Neural crest cell (in vitro differentiated cells): ENCODE measurements around the gene SCYGR1. TPM values are rescaled to one million over a fixed set of nuclear protein-coding genes. Genes with fewer than 3 reads are reported as not detected.

Experiments used
- DNase-seq: peaks from one replicate; pipeline ENCODE4 v3.0.0; 2021; ENCODE audit warnings: low read depth, mixed read lengths, low spot score
- H3K27ac Mint-ChIP-seq: one replicate; pipeline ENCODE4 v1.8.0; 2021; ENCODE audit warnings: mild to moderate bottlenecking, mixed read lengths; ENCODE audit not compliant: unreplicated experiment
- H3K27me3 Mint-ChIP-seq: 2 replicates; pipeline ENCODE4 v1.8.0; 2021; ENCODE audit warnings: low read depth, mild to moderate bottlenecking, mixed read lengths
- H3K36me3 Mint-ChIP-seq: 2 replicates; pipeline ENCODE4 v1.8.0; 2021; ENCODE audit warnings: low read depth, mild to moderate bottlenecking, mixed read lengths
- H3K4me1 Mint-ChIP-seq: 2 replicates; pipeline ENCODE4 v1.8.0; 2021; ENCODE audit warnings: mixed read lengths
- H3K4me3 Mint-ChIP-seq: one replicate; pipeline ENCODE4 v1.8.0; 2021; ENCODE audit warnings: mild to moderate bottlenecking, mixed read lengths
- H3K9me3 Mint-ChIP-seq: 2 replicates; pipeline ENCODE4 v1.8.0; 2021; ENCODE audit warnings: mixed read lengths
- CTCF ChIP-seq: fragments of 200-600 bp; sonication (generic); conservative IDR thresholded peaks from 2 replicates; pipeline ENCODE4 v1.5.0; 2021; ENCODE audit warnings: antibody characterized with exemption, mild to moderate bottlenecking
- total RNA-seq: library from RNA; stranded (reverse); gene quantifications from 2 replicates; pipeline ENCODE4 v1.2.1, GENCODE V29; 2021

SCYGR1 gene
- total RNA-seq, 1 donor from 2014 or later, result not detected

GRCh38 chr2:227344231-227344630 lies 43.5 kb downstream of the SCYGR1 start:
- TF ChIP-seq CTCF, result no peak
- Mint-ChIP-seq H3K9me3 (no peaks in the 10 kb centered on the region), H3K27me3 (no peaks in the 10 kb centered on the region), H3K4me1 (no peaks in the 10 kb centered on the region), H3K27ac (no peak overlapping the region), H3K36me3 (peaks cover 4% of the 10 kb centered on the region), H3K4me3 (no peak overlapping the region)
- no peak for DNase-seq

- H3K36me3 Mint-ChIP-seq, result peaks cover 9% of the 10 kb centered on the region
- no peaks in the 10 kb centered on the region for H3K9me3 Mint-ChIP-seq
- no peak for TF ChIP-seq CTCF
- DNase-seq, result no peak
- H3K27me3 Mint-ChIP-seq, result no peaks in the 10 kb centered on the region
- H3K27ac Mint-ChIP-seq, result no peak overlapping the region
- no peaks in the 10 kb centered on the region for H3K4me1 Mint-ChIP-seq
- no peak overlapping the region for H3K4me3 Mint-ChIP-seq
Observed at GRCh38 chr2:227341553-227341952, 46.2 kb downstream of the SCYGR1 start.

- no peak overlapping the region for H3K4me3 Mint-ChIP-seq
- H3K27me3 Mint-ChIP-seq, result no peaks in the 10 kb centered on the region
- TF ChIP-seq CTCF, result no peak
- peaks cover 20% of the 10 kb centered on the region for H3K36me3 Mint-ChIP-seq
- H3K9me3 Mint-ChIP-seq, result no peaks in the 10 kb centered on the region
- DNase-seq, result no peak
- H3K27ac Mint-ChIP-seq, result no peak overlapping the region
- H3K4me1 Mint-ChIP-seq, result no peaks in the 10 kb centered on the region
Observed at GRCh38 chr2:227340106-227340505, 47.6 kb downstream of the SCYGR1 start.

- DNase-seq, result no peak
- no peak overlapping the region for H3K27ac Mint-ChIP-seq
- peaks cover 28% of the 10 kb centered on the region for H3K36me3 Mint-ChIP-seq
- H3K4me1 Mint-ChIP-seq, result no peaks in the 10 kb centered on the region
- H3K9me3 Mint-ChIP-seq, result no peaks in the 10 kb centered on the region
- H3K27me3 Mint-ChIP-seq, result no peaks in the 10 kb centered on the region
- no peak overlapping the region for H3K4me3 Mint-ChIP-seq
- no peak for TF ChIP-seq CTCF
Observed at GRCh38 chr2:227339098-227339599, 48.6 kb downstream of the SCYGR1 start.

Other genes with a start within 250 kb of the SCYGR1 start
- gene COL4A4, start 223.7 kb downstream of the SCYGR1 start, total RNA-seq, result 0.16 and 0.19 TPM in 2 replicates
- gene COL4A3, start 223.3 kb downstream of the SCYGR1 start, total RNA-seq, result not detected in 2 replicates
- 84.1 and 94.2 TPM in 2 replicates for gene MFF, start 62.7 kb downstream of the SCYGR1 start, total RNA-seq
- gene TM4SF20, start 8.6 kb downstream of the SCYGR1 start, total RNA-seq, result not detected in 2 replicates
- 68.9 and 71.6 TPM in 2 replicates for gene AGFG1, start 84.2 kb upstream of the SCYGR1 start, total RNA-seq
- gene SCYGR2, start 210.9 kb upstream of the SCYGR1 start, total RNA-seq, result not detected in 2 replicates
- not detected in 2 replicates for gene SCYGR3, start 226.9 kb upstream of the SCYGR1 start, total RNA-seq
- gene SCYGR4, start 229.5 kb upstream of the SCYGR1 start, total RNA-seq, result not detected in 2 replicates